ENCODE results near the gene STXBP6. TPM values are rescaled to one million over a fixed set of nuclear protein-coding genes. Genes with fewer than 3 reads are reported as not detected.

Gene STXBP6
- total and polyA plus RNA-seq, 12 donors, result 12.2 to 49.0 (median 24.4) TPM

DNA sequence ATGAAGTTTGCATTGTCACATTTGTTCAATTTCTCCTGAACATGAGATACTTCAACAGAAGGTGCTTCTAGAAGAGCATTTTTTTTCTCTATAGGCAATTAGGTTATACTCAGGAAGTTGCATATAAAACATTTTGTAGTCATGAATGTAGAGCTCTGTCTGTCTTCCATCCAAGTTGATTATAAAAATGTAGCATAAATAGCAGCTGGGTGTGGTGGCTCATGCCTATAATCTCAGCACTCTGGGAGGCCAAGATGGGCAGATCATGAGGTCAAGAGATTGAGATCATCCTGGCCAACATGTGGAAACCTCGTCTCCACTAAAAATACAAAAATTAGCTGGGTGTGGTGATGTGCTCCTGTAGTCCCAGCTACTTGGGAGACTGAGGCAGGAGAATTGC is 39.5 kb upstream of the STXBP6 start:
- Histone ChIP-seq H3K36me3 (no peaks in the 10 kb centered on the region), H3K27me3 (no peaks in the 10 kb centered on the region), H3K27ac (no peak overlapping the region), H3K4me3 (no peak overlapping the region), H3K9me3 (no peaks in the 10 kb centered on the region), H3K4me1 (peaks cover 0 to 11% (median 0%) of the 10 kb centered on the region in 9 donors)
- intact Hi-C loops (cut with DNase I), result no loop called here
- ATAC-seq, result no peak
- WGBS, 2 donors, result 74 to 86% methylated on average over 1 of the region's 1 CpG
- TF ChIP-seq, protein P1, sequence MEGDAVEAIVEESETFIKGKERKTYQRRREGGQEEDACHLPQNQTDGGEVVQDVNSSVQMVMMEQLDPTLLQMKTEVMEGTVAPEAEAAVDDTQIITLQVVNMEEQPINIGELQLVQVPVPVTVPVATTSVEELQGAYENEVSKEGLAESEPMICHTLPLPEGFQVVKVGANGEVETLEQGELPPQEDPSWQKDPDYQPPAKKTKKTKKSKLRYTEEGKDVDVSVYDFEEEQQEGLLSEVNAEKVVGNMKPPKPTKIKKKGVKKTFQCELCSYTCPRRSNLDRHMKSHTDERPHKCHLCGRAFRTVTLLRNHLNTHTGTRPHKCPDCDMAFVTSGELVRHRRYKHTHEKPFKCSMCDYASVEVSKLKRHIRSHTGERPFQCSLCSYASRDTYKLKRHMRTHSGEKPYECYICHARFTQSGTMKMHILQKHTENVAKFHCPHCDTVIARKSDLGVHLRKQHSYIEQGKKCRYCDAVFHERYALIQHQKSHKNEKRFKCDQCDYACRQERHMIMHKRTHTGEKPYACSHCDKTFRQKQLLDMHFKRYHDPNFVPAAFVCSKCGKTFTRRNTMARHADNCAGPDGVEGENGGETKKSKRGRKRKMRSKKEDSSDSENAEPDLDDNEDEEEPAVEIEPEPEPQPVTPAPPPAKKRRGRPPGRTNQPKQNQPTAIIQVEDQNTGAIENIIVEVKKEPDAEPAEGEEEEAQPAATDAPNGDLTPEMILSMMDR (IDR thresholded peaks at IDR 0.05), result no peak
- no peak for DNase-seq

DNA sequence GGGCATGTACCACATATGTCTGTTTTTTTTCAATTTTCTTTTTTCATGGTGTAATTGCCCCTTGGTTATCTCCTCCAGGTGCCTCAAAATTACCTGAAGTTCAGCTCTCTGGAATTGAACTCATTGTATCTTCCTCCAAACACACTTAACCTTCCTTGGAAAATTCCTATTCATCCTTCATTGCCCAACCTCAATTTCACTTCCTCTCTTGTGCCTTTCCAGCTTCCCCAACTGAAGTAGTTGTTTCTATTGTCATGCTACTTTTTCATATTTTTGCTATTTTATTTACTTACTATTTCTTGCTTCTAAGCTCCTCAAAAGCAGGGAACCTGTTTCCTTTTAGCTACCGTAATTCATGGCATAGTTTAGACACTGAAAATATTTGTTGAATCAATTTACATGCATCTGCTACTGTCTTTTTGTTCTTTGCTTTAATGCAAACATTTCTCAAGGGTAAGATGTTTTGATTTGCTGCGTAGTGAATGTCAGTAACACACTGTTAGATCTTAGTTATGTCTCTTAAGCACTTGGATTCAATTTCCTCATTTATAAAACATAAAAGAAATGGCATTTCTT is 37.0 kb upstream of the STXBP6 start:
- WGBS, 2 donors, result 86 to 87% methylated on average over 2 of the region's 2 CpGs
- TF ChIP-seq, protein P1 (IDR thresholded peaks at IDR 0.05), result no peak

DNA sequence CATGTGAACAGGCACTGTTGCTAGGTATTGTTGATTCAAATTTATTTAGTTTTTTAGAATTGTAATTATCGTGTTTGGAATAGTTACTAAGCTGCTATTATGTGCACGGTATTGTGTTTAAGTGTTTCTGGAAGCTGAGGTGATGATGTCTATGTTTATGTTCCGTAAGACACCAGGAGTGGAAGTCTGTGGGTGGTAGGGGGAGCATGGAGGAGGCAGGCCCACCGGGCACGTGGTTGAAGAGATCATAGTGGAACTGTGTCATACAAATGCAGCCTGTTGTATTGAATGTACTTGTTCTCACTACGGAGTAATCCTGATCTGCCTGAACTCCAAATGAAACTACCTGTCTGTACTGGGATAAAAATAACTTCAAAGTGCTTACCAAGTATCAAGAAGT is 36.1 kb upstream of the STXBP6 start:
- DNase-seq (no peak), ATAC-seq (peak in 1 of 8 donors; percentile 25)
- Histone ChIP-seq H3K27me3 (no peaks in the 10 kb centered on the region), H3K9me3 (no peaks in the 10 kb centered on the region), H3K36me3 (no peaks in the 10 kb centered on the region), H3K27ac (no peak overlapping the region), H3K4me1 (peaks cover 0 to 10% (median 0%) of the 10 kb centered on the region in 9 donors), H3K4me3 (no peak overlapping the region)
- intact Hi-C loops (cut with DNase I), result no loop called here
- WGBS, 2 donors, result 54 to 58% methylated on average over 6 of the region's 6 CpGs
- TF ChIP-seq, protein P1 (IDR thresholded peaks at IDR 0.05), result no peak

More for the DNA sequence above, 37.0 kb upstream of the STXBP6 start:
- H3K4me1 ChIP-seq, result peaks cover 0 to 11% (median 0%) of the 10 kb centered on the region in 9 donors
- no peaks in the 10 kb centered on the region for H3K9me3 ChIP-seq
- no peaks in the 10 kb centered on the region for H3K36me3 ChIP-seq
- no peaks in the 10 kb centered on the region for H3K27me3 ChIP-seq
- ATAC-seq (no peak), DNase-seq (no peak)
- no peak overlapping the region for H3K4me3 ChIP-seq
- H3K27ac ChIP-seq, result no peak overlapping the region
- intact Hi-C loops (cut with DNase I), result no loop called here

DNA sequence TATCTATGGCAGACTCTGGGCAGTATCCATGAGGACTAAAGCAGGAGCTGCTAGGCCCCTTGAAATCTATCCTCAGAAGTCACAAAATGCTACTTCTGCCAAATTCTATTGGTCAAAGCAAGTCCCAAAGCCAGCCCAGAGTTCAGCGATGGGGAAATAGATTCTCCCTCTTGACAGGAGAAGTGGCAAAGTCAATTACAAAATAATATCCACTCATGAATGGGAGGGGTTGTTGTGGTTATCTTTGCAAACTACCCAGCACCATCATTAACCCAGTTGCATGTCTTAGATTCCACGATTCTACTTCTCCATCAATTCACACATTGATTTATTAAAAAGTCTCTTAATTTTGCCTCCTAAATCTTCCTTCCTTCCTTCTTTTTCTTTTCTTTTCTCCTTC is 30.7 kb upstream of the STXBP6 start:
- no peaks in the 10 kb centered on the region for H3K27me3 ChIP-seq
- intact Hi-C loops (cut with DNase I), result no loop called here
- H3K4me3 ChIP-seq, result no peak overlapping the region
- peaks cover 0 to 7% (median 0%) of the 10 kb centered on the region in 11 donors for H3K9me3 ChIP-seq
- TF ChIP-seq, protein P1 (IDR thresholded peaks at IDR 0.05), result no peak
- DNase-seq (no peak), ATAC-seq (no peak)
- no peaks in the 10 kb centered on the region for H3K36me3 ChIP-seq
- WGBS, 2 donors, result 83 to 95% methylated on average over 2 of the region's 2 CpGs
- peaks cover 0 to 4% (median 0%) of the 10 kb centered on the region in 9 donors for H3K4me1 ChIP-seq
- no peak overlapping the region for H3K27ac ChIP-seq
